Mesendoderm (in vitro differentiated cells): Measurements from ENCODE around the gene USH2A.
A peak's percentile ranks its signal among the peaks of the same experiment; 100 is the strongest.

Experiments
- DNase-seq: peaks from one replicate; pipeline ENCODE4 v3.0.0; 2013
- H2AK5ac ChIP-seq: 2 replicates; pipeline ENCODE4 v1.6.1; 2013; ENCODE audit warnings: low read length, inconsistent platforms
- H2BK120ac ChIP-seq: 2 replicates; pipeline ENCODE4 v1.6.1; 2013; ENCODE audit warnings: low read depth, mild to moderate bottlenecking, low read length, moderate library complexity, mixed read lengths
- H2BK15ac ChIP-seq: replicated peaks from 2 replicates; pipeline ENCODE4 v1.6.1; 2013; ENCODE audit warnings: low read depth, mild to moderate bottlenecking, moderate library complexity
- H2BK5ac ChIP-seq: 2 replicates; pipeline ENCODE4 v1.6.1; 2013; ENCODE audit warnings: low read length, inconsistent platforms
- H3K18ac ChIP-seq: 2 replicates; pipeline ENCODE4 v1.6.1; 2013; ENCODE audit warnings: mild to moderate bottlenecking, low read length, mixed read lengths
- H3K23ac ChIP-seq: one replicate; pipeline ENCODE4 v1.6.1; 2013; ENCODE audit warnings: low read length
- H3K27ac ChIP-seq: 2 replicates; pipeline ENCODE4 v1.5.1; 2013; ENCODE audit warnings: low read depth, mild to moderate bottlenecking, inconsistent platforms, low read length, moderate library complexity
- H3K27me3 ChIP-seq: 2 replicates; pipeline ENCODE4 v1.6.1; 2013; ENCODE audit warnings: low read length, control low read depth, mild to moderate bottlenecking, inconsistent platforms; ENCODE audit not compliant: insufficient read depth, poor library complexity
- H3K36me3 ChIP-seq: 2 replicates; pipeline ENCODE4 v1.6.1; 2013; ENCODE audit warnings: low read length, inconsistent platforms; ENCODE audit not compliant: control insufficient read depth, insufficient read depth
- H3K4ac ChIP-seq: one replicate; pipeline ENCODE4 v1.6.1; 2013; ENCODE audit warnings: low read depth, mild to moderate bottlenecking, low read length, moderate library complexity
- H3K4me1 ChIP-seq: 2 replicates; pipeline ENCODE4 v1.6.1; 2013; ENCODE audit warnings: low read depth, low read length, inconsistent platforms; ENCODE audit not compliant: control insufficient read depth
- H3K4me2 ChIP-seq: 2 replicates; pipeline ENCODE4 v1.6.1; 2013; ENCODE audit warnings: low read length
- H3K4me3 ChIP-seq: 2 replicates; pipeline ENCODE4 v1.5.1; 2013; ENCODE audit warnings: mild to moderate bottlenecking, low read length
- H3K56ac ChIP-seq: one replicate; pipeline ENCODE4 v1.6.1; 2013; ENCODE audit warnings: low read length
- H3K79me1 ChIP-seq: 2 replicates; pipeline ENCODE4 v1.6.1; 2013; ENCODE audit warnings: low read length, inconsistent platforms
- H3K79me2 ChIP-seq: 2 replicates; pipeline ENCODE4 v1.6.1; 2013; ENCODE audit warnings: mild to moderate bottlenecking, low read length; ENCODE audit not compliant: control insufficient read depth, insufficient read depth
- H3K9ac ChIP-seq: 2 replicates; pipeline ENCODE4 v1.6.1; 2013; ENCODE audit warnings: low read length, inconsistent platforms
- H4K5ac ChIP-seq: one replicate; pipeline ENCODE4 v1.6.1; 2013; ENCODE audit warnings: low read length
- H4K8ac ChIP-seq: one replicate; pipeline ENCODE4 v1.6.1; 2013; ENCODE audit warnings: low read depth, mild to moderate bottlenecking, control low read depth, low read length, moderate library complexity
- WGBS: extraction: QIAGEN DNeasy Blood & Tissue Kit; methylation state at CpG from one replicate; pipeline ENCODE4 v1.1.7; 2013; ENCODE audit warnings: low lambda C conversion rate, missing lambda C conversion rate; ENCODE audit not compliant: insufficient coverage; ENCODE audit errors: extremely low coverage; 5-methylcytosine and 5-hydroxymethylcytosine counted together

Gene USH2A

GRCh38 chr1:216193839-216194443 is 229.3 kb downstream of the USH2A start:
- Histone ChIP-seq H3K4me2 (no peak overlapping the region), H3K18ac (no peak overlapping the region), H3K9ac (no peak overlapping the region), H3K4me1 (no peaks in the 10 kb centered on the region), H3K36me3 (no peaks in the 10 kb centered on the region), H2AK5ac (no peak overlapping the region), H2BK5ac (no peak overlapping the region), H3K27me3 (no peaks in the 10 kb centered on the region), H3K79me2 (no peaks in the 10 kb centered on the region), H2BK120ac (no peak overlapping the region), H3K23ac (no peak overlapping the region), H4K8ac (no peak overlapping the region), H2BK15ac (no peak overlapping the region), H3K27ac (no peak overlapping the region), H3K4ac (no peak overlapping the region), H3K4me3 (no peak overlapping the region), H3K79me1 (no peaks in the 10 kb centered on the region), H4K5ac (no peak overlapping the region), H3K56ac (no peak overlapping the region)
- no CpG with 5 or more reads among the region's 7 CpGs for WGBS
- peak; percentile 62 for DNase-seq

GRCh38 chr1:216190438-216190837 is 232.8 kb downstream of the USH2A start:
- Histone ChIP-seq H2BK120ac (no peak overlapping the region), H2AK5ac (no peak overlapping the region), H3K4me3 (no peak overlapping the region), H3K4me2 (no peak overlapping the region), H3K79me1 (no peaks in the 10 kb centered on the region), H3K56ac (no peak overlapping the region), H2BK5ac (no peak overlapping the region), H3K23ac (no peak overlapping the region), H4K5ac (no peak overlapping the region), H3K4me1 (no peaks in the 10 kb centered on the region), H4K8ac (no peak overlapping the region), H2BK15ac (no peak overlapping the region), H3K27ac (no peak overlapping the region), H3K9ac (no peak overlapping the region), H3K27me3 (no peaks in the 10 kb centered on the region), H3K18ac (no peak overlapping the region), H3K79me2 (no peaks in the 10 kb centered on the region), H3K4ac (no peak overlapping the region), H3K36me3 (no peaks in the 10 kb centered on the region)
- WGBS, result no CpG with 5 or more reads among the region's 4 CpGs
- peak; percentile 16 for DNase-seq

GRCh38 chr1:216186816-216187215 is 236.4 kb downstream of the USH2A start:
- Histone ChIP-seq H3K4me3 (no peak overlapping the region), H3K27me3 (no peaks in the 10 kb centered on the region), H3K4me1 (peaks cover 3% of the 10 kb centered on the region), H3K23ac (no peak overlapping the region), H2BK15ac (no peak overlapping the region), H3K18ac (no peak overlapping the region), H3K56ac (no peak overlapping the region), H2BK120ac (no peak overlapping the region), H3K9ac (no peak overlapping the region), H3K79me1 (no peaks in the 10 kb centered on the region), H2AK5ac (no peak overlapping the region), H3K4ac (no peak overlapping the region), H3K4me2 (no peak overlapping the region), H4K5ac (no peak overlapping the region), H2BK5ac (no peak overlapping the region), H4K8ac (no peak overlapping the region), H3K79me2 (no peaks in the 10 kb centered on the region), H3K27ac (no peak overlapping the region), H3K36me3 (no peaks in the 10 kb centered on the region)
- no CpG with 5 or more reads among the region's 2 CpGs for WGBS
- no peak for DNase-seq

GRCh38 chr1:216186141-216186540 is 237.1 kb downstream of the USH2A start:
- H3K4me2 ChIP-seq, result no peak overlapping the region
- no peak overlapping the region for H3K4ac ChIP-seq
- H2BK5ac ChIP-seq, result no peak overlapping the region
- H3K4me1 ChIP-seq, result peaks cover 3% of the 10 kb centered on the region
- no peak overlapping the region for H2AK5ac ChIP-seq
- H2BK120ac ChIP-seq, result no peak overlapping the region
- H3K27me3 ChIP-seq, result no peaks in the 10 kb centered on the region
- H4K8ac ChIP-seq, result no peak overlapping the region
- H3K18ac ChIP-seq, result no peak overlapping the region
- H3K79me2 ChIP-seq, result no peaks in the 10 kb centered on the region
- H3K9ac ChIP-seq, result no peak overlapping the region
- H3K4me3 ChIP-seq, result no peak overlapping the region
- WGBS, result no CpG with 5 or more reads among the region's 2 CpGs
- no peak overlapping the region for H4K5ac ChIP-seq
- no peaks in the 10 kb centered on the region for H3K36me3 ChIP-seq
- H3K79me1 ChIP-seq, result no peaks in the 10 kb centered on the region
- H2BK15ac ChIP-seq, result no peak overlapping the region
- no peak overlapping the region for H3K23ac ChIP-seq
- DNase-seq, result peak; percentile 9
- H3K56ac ChIP-seq, result no peak overlapping the region
- H3K27ac ChIP-seq, result no peak overlapping the region

GRCh38 chr1:216184126-216184680 is 239.0 kb downstream of the USH2A start:
- no peak overlapping the region for H2BK5ac ChIP-seq
- no peaks in the 10 kb centered on the region for H3K27me3 ChIP-seq
- no peaks in the 10 kb centered on the region for H3K79me1 ChIP-seq
- WGBS, result no CpG with 5 or more reads among the region's 2 CpGs
- no peak overlapping the region for H3K4ac ChIP-seq
- no peak overlapping the region for H3K18ac ChIP-seq
- H4K8ac ChIP-seq, result no peak overlapping the region
- DNase-seq, result no peak
- H2AK5ac ChIP-seq, result no peak overlapping the region
- H3K4me3 ChIP-seq, result no peak overlapping the region
- H3K4me1 ChIP-seq, result peaks cover 3% of the 10 kb centered on the region
- no peak overlapping the region for H3K23ac ChIP-seq
- no peak overlapping the region for H2BK120ac ChIP-seq
- H3K56ac ChIP-seq, result no peak overlapping the region
- no peak overlapping the region for H3K4me2 ChIP-seq
- peak overlapping the region; percentile 57 for H2BK15ac ChIP-seq
- no peak overlapping the region for H3K27ac ChIP-seq
- no peaks in the 10 kb centered on the region for H3K36me3 ChIP-seq
- H4K5ac ChIP-seq, result no peak overlapping the region
- H3K9ac ChIP-seq, result no peak overlapping the region
- no peaks in the 10 kb centered on the region for H3K79me2 ChIP-seq

- Histone ChIP-seq H3K4me1 (peaks cover 3% of the 10 kb centered on the region), H3K4me3 (no peak overlapping the region)
- no CpG with 5 or more reads among the region's 6 CpGs for WGBS
These were observed 239.8 kb downstream of the USH2A start for GRCh38 chr1:216183454-216183853.

More at GRCh38 chr1:216183454-216183853, 239.8 kb downstream of the USH2A start:
- H4K5ac ChIP-seq, result no peak overlapping the region
- no peak overlapping the region for H3K4me2 ChIP-seq
- no peak overlapping the region for H2BK5ac ChIP-seq
- H4K8ac ChIP-seq, result no peak overlapping the region
- H2AK5ac ChIP-seq, result no peak overlapping the region
- H3K4ac ChIP-seq, result no peak overlapping the region
- peak; percentile 44 for DNase-seq
- H3K27me3 ChIP-seq, result no peaks in the 10 kb centered on the region
- H3K79me2 ChIP-seq, result no peaks in the 10 kb centered on the region
- no peak overlapping the region for H3K9ac ChIP-seq
- H3K36me3 ChIP-seq, result no peaks in the 10 kb centered on the region
- H3K56ac ChIP-seq, result no peak overlapping the region
- no peak overlapping the region for H3K27ac ChIP-seq
- H3K79me1 ChIP-seq, result no peaks in the 10 kb centered on the region
- H2BK120ac ChIP-seq, result no peak overlapping the region
- H3K18ac ChIP-seq, result no peak overlapping the region
- H2BK15ac ChIP-seq, result no peak overlapping the region
- no peak overlapping the region for H3K23ac ChIP-seq
